Colon (tissue), 2 donors: ENCODE results near the gene PTX4.
"Not testable (repeated sequence)": the region's sequence is repeated elsewhere in the genome, so short reads cannot be mapped to it uniquely, and the experiment has no call there.

Experiments used
- FAIRE-seq: peaks from 2 replicates; lab custom pipeline; 2012; peaks lifted over from hg19 to GRCh38; lab: Jason Lieb, UNC
- donor health status: control.
- donor health status: control.

PTX4 gene

DNA sequence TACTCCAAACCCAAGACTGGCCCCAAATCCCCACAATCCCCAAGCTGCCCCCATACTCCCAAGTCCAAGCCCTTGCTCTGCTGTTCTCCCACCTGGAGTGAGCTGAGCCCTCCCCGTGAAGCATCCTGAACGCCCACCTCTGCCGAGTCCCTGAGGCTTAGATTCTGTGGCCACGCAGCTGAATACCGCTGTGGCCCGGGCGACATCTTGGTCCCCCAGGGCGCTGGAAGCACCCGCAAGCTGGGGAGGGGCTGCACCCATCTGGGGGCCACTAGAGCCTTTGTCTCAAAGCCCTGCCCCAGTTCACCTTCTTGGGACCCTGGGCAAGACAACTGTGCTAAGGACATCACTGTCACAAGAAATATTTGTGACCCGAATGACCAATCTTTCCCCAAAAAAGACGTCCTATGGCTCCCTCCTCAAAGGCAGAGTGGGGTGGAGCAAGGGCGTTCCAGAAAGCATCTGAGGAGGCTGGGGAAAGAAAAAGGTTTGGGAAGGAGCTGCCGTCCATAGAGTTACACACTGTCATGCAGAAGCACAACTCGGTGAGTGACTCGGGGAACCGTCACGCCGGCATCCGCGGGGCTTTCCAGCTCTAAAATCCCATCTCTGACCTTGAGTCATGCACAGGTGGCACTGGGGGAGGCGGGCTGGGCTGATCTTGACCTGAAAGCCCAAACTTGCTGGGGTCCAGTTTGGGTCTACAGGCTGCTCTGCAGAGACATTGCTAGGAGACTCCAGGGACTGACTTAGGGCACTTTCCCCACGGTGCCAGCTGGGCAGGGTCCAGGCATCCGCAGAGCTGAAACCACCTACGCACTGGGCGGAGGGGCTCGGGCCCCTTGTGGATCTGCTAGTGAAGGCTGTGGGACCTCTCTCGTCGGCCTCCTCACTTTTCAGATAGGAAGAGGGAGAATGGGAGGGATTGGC is 6.6 kb downstream of the PTX4 start:
- no peak for FAIRE-seq

DNA sequence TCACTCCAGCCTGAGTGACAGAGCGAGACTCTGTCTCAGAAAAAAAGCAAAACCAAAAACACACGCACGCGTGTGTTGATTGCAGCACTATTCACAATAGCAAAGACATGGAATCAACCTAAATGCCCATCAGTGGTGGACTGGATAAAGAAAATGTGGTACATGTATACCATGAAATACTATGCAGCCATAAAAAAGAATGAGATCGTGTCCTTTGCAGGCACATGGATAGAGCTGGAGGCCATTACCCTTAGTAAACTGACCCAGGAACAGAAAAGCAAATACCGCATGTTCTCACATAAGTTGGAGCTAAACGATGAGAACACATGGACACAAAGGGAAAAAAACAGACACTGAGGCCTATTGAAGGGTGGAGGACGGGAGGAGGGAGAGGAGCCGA is 9.8 kb downstream of the PTX4 start:
- not testable (repeated sequence) for FAIRE-seq

DNA sequence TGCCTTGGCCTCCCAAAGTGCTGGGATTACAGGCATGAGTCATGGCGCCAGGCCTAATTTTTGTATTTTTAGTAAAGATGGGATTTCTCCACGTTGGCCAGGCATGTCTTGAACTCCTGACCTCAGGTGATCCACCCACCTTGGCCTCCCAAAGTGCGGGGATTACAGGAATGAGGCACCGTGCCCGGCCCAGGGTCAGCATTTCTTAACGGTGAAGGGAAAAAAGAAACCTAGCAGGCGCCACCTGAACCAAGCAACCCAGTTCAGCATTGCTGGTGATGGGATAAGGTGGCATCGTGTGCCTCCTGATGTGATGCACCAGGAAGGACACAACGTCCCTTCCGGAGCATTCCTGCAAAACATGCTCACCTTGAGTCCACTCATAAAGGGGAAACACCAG is 11.7 kb downstream of the PTX4 start:
- FAIRE-seq, result no peak

DNA sequence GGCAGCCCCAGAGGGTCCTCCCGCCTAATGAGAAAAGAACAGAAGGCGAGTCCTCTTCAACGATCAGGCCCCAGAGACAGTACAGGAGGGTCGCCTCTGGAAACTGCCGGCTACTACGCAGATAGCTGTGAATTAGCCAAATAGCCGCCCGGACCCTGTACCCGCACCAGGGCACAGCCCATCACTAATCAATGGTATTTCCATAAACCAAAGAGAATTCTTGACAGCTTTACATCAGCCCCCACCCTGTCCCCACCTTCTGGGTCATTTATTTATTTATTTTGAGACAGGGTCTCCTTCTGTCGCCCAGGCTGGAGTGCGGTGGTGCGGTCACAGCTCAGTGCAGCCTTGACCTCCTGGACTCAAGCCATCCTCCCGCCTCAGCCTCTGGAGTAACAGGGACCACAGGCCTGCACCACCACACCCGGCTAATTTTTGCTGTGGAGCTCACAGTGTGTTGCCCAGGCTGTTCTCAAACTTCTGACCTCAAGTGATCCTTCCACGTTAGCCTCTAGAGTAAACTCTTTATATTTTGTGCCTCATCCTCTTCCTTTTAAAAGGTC is 13.1 kb downstream of the PTX4 start:
- no peak for FAIRE-seq

DNA sequence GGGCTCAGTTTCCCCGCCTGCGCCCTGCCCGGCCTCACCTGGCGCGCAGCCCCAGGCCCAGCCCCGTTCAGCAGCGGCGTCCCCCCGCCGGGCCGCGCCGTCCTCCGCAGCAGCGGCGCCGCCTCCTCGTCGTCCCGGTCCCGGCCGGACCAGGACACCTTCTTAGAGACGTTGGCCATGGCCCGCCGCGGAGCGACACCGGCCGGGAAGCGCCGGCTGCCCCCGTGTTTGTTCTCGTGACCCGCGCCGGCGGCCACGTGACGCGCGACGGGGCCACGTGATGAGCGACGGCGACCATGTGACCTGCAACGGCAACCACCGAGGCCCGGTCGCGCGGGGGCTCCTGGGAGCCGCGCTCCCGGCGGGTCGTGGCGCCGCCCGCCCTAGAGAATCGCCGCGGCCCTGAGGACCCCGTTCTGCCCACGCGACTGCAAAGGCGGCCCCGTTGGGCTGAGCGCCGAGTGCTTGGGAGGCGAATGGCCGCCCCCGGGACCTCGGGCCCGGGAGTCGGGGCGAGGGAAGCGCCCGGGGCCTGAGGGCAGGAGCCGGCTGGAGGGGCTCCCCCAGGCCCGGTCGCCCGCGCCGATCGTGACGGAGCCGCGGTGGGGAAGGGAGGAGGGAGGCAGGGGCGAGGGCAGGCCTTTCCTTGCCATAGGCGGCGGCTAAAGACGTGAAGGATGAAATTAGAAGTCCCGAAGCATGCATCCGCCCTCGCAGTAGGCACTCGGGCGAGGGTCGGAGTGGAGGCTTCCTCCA is 13.8 kb downstream of the PTX4 start, which contains the start of gene CLCN7:
TSS of gene CLCN7 (minus strand) at position 233 of the 756 bp plus-strand sequence. CDS start at position 179, 54 bp downstream.
- no peak for FAIRE-seq

DNA sequence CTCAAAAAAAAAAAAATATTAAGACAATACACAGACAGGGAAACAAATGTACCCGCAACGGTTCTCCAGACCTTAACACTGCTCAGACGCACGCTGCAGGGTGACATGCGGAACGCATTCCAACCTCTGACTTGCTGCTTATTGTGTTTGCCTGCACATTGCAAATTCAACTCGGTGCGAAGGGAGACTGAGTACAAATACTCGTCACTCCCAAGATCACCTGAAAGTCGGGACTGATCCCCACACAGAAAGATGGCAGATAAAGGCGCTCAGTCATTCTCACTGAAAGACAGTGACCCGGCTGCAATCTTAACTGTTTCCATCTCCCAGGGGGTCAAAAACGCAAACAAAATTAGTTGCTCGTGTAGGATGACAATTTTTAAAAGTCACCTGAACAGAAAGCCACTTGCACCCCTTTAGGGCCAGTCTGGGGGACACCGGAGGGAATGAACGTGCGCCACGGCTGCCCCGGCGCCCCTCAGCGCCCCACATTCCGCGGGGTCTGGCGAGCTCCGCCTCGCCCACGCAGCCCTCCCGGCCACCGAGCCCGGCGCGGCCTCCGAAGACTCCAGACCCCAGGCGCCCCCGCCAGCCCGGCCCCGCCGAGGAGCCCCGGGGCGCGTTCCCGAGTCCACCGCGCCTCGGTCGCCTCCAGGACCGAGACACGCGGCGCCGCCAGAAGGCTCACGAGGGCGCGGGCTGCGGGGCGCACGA is 14.5 kb downstream of the PTX4 start:
- no peak for FAIRE-seq

DNA sequence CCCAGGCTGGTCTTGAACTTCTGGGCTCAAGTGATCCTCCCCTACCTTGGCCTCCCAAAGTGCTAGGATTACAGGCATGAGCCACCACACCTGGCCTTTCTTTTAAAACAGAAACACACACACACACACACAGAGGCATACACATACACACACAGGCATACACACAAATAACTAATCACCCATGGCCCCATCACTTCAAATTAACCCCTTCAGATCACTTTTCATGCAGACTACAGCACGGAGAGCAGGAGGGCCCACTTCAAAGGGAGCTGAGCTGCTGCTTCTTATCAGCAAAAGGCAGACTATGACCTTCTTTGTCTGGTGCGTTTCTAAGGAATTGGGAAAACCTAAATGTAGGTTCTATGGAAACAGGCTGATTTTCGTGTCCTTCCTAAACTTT is 15.8 kb downstream of the PTX4 start:
- no peak for FAIRE-seq

DNA sequence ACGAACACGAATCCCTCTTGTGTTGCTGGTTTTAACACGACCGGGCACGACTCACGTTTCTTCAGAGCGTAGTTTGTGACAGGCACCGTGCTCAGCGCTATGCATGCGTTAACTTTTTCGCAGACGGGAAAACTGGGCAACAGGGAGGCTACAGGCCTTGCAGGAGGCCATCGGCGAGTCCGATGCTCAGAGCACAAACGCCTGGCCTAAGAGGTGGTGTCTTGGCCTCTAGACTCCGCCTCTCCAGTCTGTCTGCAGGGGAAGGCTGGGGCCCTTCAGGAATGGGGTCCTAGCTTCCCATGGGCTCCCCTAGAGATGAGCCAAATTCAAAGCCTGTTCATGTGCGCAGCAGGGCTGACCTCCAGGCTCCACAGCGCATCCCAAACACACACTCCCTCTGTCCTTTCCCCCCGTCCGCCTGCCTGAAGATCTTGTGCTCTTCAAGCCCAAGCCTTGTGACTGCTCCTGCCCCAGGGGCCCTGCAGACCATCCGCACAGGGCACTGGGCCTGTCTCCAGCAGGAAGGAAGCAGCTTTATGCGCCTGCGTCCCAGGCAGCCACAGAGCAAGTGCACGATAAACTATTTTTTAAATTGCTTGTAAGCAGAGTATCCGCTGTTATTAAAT is 17.1 kb downstream of the PTX4 start:
- no peak for FAIRE-seq

DNA sequence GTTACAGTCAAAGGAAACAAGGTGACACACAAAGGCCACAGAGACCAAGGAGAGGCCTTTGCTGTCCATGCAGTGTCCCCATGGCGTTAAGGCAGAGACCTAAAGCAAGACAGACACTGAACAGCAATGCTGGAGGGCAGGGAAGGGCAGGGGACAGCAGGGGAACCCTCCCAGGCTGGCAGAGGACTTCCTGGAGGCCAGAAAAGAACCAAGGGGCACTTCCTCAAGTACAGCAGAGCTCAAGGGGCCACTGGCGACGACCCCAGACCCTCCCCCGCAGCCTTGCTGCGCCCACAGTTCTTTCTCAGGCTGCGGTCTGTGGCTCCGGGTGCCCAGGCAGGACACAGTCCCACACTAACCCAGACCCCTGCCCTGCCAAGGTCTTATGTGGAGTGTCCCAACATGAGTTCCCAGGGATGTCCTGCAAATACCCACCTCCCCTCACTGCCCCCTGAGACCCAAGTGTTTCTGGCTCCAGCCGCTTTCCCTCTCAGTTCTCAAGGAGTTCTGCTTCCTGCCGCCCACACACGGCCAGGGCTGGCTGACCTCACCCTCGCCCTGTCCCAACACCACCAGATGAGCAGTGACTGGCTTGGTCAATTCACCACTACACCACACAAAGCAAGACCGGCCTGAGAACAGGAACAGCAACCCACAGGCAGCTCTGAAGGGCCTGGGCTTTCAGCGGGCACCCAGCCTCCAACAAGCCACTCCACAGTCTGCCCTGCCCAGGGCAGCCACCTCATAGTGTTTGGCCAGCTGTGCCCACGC is 18.1 kb downstream of the PTX4 start:
- FAIRE-seq, result no peak

DNA sequence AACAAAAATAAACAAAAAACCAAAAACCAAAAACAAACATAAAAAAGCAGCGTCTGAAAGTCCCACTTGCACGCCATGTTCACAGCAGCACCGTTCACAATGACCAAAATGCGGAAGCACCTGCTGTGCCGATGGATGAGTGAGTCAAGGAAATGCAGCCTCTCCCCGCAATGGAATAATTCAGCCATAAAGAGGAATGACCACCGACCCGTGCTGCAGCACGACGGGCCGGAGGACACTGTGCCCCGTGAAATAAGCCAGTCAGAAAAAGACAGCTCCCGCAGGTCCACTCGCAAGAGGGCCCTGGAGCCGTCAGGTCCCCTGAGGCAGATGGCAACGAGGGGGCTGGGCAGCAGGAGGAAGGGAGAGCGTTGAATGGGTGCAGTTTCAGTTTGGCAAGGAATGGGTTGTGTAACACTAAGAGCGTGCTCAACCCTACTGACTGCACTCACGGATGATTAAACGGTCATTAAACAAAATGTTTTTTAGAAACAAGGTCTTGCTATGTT is 19.0 kb downstream of the PTX4 start:
- no peak for FAIRE-seq

DNA sequence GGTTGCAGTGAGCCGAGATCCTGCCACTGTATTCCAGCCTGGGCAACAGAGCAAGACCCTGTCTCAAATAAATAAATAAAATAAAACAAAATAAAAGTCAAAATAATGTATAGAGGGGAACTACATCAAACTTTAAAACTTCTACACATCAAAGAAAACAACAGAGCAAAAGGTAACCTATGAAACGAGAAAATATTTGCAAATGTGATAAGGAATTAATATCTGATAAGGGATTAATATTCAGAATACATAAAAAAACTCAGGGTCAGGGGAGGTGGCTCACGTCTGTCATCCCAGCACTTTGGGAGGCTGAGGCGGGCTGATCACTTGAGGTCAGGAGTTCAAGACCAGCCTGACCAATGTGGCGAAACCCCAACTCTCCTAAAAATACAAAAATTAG is 19.6 kb downstream of the PTX4 start:
- FAIRE-seq, result not testable (repeated sequence)

DNA sequence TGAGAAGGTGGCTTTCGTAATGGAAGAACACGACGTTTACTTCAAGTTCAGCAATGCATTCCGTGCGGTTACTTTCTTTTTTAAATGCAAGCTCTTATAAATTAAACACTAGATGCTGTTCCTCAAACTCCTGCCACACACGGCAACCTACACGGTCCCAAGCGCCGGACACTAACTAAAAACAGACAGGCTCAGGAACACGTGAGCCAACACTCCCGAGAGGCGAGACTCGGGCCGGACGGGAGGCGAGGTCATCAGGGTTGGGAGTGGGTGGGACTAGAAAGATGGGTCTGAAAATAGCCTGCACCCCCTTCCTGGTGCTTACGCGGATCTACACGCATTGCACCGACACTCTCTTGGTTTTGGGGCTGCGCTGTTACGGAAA is 20.3 kb downstream of the PTX4 start:
- no peak for FAIRE-seq

DNA sequence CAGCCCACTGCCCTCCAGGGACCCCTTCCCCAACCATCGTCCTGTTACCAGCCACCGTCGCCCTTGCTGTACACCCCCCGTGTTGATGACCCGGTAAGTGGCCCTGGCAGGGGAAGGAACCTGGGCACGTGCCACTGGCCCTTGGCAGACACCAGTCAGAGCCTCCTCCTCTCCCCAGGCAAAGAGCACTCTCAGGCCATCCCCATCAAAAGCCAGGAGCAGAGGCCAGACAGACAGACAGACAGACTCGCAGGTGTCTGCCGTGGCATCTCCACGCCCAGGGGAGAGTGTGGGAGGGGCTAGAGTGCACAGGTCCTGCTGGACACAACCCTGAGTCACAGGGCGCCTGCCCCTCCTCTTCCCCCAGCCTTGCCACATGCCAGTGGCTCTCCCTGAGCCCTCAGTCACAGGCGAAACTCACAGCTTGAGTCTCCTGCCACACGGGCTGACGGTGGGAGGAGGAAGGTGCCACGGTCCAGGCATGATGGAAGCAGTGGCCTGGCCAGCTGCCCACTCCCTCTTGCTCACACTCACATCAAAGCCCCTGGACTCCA is 21.7 kb downstream of the PTX4 start:
- no peak for FAIRE-seq

DNA sequence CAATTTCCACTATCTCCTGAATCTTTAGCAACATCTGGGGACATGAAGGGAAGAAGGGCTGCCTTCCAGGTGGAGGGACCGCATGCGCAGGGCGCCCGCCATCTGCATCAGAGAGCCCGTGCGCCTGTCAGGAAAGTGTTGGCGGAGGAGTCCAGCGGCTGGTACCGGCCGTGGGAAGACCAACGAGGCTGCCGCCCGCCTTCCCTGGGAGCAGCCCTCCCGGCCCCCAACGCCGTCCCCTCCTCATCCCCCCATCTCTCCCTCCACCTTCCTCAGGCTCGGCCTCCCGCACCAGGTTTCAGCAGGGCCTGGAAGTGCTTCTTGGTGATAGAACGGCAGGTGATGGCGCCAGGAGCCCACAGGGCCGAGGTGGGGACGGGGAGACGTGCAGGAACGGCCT is 22.7 kb downstream of the PTX4 start:
- FAIRE-seq, result no peak

DNA sequence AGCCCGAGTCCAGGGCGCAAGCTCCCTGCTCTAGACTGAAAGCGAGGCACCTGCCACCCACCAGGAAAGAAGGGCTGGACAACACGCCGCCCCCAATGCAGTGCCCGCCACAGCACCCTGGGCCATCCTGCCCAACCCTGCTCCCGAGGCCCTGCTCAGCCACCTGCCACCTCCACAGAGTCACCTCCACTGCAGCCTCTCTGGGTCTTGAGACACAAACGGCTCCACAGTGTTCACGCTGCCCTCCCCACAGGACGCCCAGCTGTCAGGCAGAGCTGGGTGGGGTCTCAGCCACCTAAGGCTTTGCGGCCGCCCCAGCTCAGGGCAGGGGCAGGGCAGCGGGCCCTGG is 23.2 kb downstream of the PTX4 start:
- FAIRE-seq, result no peak

DNA sequence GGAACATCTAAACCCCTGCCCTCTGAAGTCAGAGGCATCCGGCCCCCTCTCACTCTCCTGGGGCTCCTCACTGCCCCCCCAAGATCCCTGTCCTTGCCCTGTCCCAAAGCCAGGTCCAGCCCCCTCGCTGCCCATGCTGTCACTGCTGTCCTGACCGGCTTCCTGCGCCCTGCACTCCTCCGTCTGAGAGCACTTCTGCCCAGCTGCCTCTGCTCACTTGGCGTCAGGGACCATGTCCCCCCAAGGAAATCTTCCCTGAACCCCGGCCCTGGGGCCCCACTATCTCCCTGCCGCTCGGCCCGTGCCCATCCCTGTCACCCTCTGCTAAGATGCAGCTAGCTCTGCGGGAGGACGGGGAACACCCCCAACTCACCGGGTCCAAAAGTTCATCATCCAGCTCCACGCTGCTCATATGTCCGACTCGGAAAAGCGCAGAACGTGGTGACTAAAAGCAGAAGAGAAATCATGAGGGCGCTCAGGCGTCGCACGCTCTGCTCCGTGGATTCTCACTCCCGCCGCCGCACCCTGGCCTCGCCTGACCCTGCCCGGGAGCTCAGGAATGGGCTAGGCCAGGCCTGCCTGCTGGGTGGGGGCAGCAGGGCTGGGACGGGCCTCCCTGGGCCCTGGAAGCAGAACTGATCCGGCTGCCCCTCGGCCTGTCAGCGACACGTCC is 23.7 kb downstream of the PTX4 start:
- no peak for FAIRE-seq

DNA sequence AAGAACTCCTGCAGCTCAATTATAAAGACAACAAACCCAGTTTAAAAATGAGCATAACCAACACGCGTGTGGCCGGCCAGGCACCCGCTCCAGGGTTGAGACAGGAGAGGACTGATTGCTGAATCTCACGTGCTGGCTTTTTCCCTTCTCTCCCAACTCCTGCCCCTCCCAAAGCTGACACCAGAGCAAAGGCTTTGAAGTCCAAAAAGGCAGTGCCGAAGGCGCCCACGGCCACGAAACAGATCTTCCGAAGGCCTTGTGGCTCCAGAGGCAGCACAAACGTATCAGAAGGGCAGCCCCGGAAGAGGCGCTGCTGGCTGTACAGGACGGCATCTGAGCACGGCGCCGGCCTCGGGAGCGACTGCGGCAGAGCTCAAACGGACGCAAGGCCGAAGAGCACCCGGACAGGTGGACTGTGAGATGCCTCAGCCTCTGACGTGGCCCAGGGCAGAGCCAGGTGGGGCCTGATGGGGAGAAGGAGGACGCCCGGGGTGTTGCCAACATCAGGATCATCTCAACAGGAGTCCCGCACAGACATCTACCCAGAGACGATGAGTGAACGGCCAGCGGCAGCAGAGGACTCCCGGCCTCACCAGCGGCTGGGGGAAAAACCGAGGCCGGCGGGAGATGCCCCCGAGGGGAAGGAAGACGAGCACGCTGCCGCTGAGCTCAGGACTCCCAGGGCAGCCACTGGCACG is 24.4 kb downstream of the PTX4 start:
- FAIRE-seq, result no peak

DNA sequence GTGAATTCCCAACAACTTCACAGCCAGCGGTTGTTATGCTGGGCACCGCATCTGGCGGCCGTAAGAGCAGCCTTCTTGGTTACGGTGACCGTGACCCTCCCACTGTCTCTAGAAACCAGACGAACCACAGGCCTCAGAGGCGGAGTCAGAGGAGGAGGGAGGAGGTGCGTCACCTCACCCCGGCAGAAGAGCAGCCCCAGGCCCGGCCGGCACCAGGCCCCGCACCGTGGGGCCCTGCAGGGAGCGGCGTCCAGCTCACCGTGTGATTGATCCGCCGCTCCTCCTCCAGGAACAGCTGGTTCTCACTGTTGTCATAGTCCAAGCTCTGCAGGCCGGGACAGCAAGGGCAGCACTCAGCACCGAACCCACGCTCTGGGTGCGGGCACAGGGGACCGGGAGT is 27.6 kb downstream of the PTX4 start:
- FAIRE-seq, result no peak

DNA sequence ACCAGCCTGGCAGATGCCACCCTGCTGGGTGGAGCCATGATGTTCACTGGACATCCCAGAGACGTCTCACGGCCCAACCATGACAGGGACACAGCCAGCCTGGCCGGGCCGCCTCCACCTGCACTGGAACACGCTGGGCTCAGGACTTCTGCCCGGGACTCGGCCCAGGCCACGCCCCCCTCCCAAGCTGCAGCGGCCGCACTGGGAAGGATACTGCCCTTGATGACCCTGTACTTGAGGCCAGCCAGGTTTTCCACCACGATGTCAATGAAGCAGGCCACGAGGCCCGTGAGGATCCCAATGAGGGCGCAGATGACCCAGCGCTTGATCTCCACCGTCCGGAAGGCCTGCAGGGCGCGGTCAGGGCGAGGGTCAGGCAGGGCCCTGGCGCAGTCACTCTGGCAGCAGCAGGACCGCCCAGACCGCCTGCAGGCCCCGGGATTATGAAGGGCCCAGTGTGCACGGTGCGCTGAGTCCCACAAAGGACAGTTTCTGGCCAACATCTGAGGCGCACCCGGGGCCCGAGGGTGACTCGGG is 28.1 kb downstream of the PTX4 start:
- no peak for FAIRE-seq
